Activated CD4-positive, CD25-positive, alpha-beta regulatory T cell treated with anti-CD3 and anti-CD28 coated beads, Interleukin-2, amount 50 U/mL, for 16 hours (primary cell): ENCODE data around the gene MINDY2.
"Not testable (repeated sequence)": the region's sequence is repeated elsewhere in the genome, so short reads cannot be mapped to it uniquely, and the experiment has no call there.

Source experiments
- DNase-seq: peaks from one replicate; pipeline ENCODE4 v3.0.0-alpha.2; 2020; ENCODE audit warnings: low read depth, low spot score

Gene MINDY2

DNA sequence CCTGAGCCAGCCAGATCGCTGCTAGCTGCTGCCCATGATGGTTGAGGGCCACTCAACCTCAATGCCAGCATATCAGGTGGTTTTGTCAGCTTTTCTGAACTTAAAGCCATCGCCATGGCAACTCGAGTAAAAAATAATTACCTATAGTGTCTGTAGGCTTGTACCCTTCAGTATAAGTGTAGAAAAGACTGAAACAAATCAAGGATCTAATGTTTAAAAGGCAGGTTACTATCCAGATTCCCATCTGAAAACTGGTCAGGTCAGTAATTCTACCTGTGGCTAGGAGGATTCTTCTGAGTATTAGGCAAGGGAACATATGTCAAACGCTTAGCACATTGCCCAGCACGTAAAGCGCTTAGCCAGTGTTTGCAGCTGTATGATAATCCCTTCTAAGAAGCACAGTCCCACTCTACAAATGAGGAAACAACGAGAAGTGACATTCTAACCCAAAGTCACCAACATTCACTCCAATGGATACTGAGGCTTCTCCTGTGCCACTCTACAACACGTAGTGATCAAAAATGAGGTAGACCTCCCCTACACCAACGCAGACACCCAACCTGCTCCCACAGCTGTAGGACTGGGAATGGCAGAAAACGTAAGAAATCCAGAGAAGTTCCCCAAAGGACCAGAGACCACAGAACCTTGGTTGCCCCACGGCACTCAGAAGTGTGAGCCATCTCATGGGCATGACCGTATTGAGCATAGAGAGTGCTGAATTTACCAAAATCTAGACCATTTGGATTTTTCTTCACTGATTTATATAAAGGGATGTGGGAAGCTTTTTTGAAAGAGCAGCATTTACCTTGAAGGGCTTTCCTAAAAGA is 107.1 kb downstream of the MINDY2 start:
- no peak for DNase-seq

DNA sequence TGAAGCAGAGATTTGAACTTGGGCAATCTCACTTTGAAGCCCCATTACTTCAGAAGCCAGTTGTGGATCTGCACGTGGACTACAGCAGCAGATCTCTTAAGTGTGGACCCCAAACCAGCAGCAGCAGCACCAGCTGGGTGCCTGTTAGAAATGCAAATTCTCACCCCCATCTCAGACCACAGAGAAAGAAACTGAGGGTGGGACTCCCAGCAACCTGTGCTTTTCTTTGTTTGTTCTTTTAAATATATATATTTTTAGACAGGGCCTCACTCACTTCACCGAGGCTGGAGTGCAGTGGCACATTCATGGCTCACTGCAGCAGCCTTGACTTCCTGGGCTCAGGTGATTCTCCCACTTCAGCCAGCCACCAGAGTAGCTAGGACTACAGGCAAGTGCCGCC is 109.2 kb downstream of the MINDY2 start:
- DNase-seq: no peak

DNA sequence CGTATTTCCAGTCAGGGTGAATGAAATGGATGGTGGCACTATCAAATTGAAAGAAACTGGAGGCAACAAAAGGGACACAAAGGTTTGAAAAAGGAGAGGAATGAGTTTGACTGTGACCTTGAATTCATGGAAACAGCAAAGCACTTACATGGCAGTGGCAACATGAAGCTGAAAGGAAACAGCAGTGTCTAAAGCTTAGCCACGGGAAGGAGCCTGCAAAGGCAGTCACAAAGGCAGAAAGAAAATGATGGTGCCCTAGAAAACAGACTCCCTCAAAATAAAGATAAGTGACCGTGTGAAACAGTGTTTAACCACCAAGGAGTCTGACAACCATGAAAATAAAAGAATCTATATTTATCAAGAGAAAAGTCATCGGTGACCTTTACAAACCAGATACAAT is 111.1 kb downstream of the MINDY2 start:
- DNase-seq: no peak

DNA sequence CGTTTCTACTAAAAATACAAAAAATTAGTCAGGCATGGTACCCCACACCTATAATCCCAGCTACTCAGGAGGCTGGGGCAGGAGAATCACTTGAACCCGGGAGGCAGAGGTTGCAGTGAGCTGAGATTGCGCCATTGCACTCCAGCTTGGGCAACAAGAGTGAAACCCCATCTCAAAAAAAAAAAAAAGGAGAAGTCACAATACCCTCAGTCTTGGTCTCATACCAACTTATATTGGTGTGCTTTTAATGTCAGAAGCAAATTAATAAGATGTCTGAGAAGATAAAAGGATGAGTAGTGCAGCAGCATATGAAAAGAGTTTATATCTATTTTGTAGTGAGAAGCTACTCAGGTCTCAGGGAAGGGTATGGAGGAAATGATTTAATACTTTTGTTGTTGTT is 112.8 kb downstream of the MINDY2 start:
- not testable (repeated sequence) for DNase-seq

DNA sequence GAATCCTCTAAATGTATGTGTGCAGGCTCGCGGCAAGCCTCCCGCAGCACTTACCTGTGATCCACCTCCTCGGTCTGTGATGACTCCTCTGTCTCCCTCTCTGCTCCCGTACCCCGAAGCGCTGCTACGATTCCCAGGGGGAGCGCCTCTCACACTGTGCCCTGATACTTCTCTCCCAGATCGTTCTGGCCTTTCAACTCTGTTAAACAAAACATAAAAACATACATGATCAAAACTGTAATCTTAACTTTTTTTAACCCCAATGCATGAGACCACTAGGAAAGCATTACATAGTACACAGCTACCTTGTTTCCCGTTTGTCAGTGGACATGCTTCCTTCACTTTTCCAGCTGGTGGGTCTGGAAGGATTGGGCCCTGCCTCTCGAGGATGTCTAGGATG is 115.8 kb downstream of the MINDY2 start:
- DNase-seq: no peak

DNA sequence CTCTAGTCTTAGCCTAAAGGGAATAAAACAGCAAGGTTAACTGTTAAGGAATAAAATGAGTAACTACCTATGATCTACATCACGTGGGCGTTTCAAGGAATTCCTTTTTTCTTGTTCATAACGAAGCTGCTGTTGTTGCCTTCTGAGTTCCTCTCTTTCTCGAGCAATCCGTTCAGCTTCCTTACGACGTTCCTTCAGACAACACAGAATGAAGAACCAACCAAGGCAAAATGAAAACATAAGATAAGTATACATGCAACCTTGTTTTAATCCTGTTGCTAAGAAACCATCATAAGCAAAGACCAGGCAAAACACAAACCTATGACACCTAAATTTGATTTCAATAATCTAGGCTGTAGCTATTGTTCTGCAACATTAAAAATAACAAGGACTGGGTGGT is 118.3 kb downstream of the MINDY2 start:
- no peak for DNase-seq

DNA sequence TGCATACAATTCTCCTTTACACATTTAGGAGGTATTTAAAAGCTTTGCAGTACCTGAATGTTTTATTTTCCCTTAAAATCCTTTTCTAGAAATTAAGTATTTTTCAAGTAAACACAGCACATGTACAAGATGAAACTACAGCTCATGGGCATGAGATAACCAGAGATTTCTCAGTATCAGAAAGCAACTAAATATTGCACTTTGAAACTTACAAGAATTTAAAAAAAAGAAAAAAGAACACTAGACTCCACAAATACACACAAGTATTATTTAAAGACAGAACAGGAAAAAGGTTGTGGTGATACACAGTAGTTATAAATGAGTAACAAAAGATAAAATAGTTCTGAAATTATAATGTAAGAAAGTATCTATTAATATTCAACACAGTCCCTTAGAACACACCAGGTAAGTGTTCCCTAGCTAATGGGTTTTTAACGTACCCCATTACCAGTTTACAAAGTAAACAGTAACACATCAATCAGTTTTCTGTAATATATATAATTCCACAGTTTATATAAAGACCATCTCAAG is 127.1 kb downstream of the MINDY2 start:
- no peak for DNase-seq

DNA sequence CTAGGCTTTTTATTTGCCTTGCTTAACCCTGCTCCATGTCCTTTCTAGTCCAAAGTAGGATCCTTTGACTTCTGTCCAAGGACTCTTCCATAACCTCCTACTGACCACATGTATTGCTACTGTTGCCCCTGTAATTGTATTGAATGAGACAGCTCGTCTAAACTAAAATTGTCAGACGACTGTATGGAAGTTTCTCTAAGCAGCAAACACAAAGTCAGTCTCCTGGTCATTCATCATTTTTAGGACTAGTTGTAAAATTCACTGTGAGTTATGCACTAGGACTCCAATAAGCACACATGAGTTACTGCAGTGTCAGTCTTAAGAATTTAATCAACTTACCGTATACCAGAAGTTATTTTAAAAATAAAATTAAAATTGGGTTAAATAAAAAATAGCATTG is 129.5 kb downstream of the MINDY2 start:
- DNase-seq: no peak

DNA sequence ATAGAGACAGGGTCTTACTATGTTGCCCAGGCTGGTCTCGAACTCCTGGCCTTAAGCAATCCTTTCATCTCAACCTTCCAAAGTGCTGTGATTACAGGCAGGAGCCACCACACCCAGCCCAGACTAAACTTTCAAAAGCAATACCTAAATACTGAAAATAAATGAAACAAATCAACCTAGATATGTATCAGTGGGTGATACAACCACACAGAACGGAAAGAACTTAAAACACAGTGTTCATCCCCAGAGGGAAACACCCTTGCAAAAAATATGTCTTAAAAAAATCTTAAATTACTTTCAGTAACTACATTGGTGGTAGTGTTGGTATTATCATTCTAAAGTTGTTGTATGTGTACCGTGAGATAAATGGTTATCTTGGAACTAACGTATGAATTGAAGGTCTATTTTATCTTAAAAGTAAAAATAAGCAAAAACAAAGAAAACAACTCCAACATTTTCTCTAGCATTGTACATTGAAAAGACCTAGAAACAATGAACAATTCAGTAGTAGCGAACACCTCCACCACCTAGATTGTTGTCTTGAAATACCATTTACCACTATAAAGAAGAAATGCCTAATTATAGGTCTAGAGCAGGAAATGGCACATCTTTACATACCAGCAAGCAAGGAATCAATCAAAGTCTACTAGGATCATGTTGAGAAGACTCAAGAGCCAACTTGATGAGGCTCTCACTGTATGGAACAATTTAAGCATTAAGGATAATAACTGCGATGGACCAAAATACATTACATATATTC is 137.6 kb downstream of the MINDY2 start:
- DNase-seq: no peak

DNA sequence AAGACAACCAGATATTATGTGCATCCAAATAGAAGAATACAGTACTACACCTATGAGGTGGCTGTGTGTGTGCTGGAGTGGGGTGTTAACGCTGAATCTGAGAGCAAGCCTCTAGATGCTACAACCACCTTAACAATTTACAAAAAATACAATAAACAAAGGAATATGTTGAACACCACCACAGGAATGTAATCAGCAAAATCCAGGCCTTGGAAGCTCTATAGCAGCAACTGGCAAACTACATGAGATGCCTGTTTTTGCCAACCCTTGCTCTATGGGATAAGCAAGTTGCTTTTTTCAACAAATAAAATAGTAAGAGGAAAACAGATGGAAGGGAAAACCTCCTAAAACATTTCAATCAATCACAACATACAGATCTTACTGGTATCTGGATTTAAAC is 138.5 kb downstream of the MINDY2 start:
- DNase-seq: no peak

DNA sequence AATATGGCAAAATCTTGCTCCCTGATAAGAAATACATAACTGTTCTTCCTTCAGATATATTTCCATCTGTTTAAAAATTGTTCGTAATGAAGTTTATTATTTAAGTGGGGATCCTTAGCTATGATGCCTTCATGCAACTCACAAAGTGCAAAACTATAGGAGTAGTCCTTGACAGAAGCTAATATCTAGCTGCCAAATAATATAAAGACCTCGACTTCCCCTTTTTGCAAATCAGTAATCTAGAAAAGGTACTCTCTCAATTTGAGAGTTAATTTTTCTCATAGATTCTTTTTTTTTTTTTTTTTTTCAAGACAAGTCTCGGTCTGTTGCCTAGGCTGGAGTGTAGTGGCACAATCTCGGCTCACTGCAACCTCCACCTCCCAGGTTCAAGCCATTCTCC is 139.4 kb downstream of the MINDY2 start:
- no peak for DNase-seq
